Uterus (tissue), 4 donors: ENCODE measurements around the gene FAM47B. TPM values are rescaled to one million over a fixed set of nuclear protein-coding genes. Genes with fewer than 3 reads are reported as not detected.

Experiments used
- DNase-seq, 2 donors: peaks; one replicate each; pipeline ENCODE4 v3.0.0-alpha.2; 2019 to 2020
- H3K27ac ChIP-seq, 2 donors: fragments of 200-600 bp; sonication (generic); 1 replicate in 1 of 2; 2 replicates in 1 of 2; pipeline ENCODE4 v1.5.1; 2016 to 2018
- H3K27me3 ChIP-seq, 2 donors: fragments of 200-600 bp; sonication (generic); one replicate each; pipeline ENCODE4 v1.5.1; 2018 to 2019; ENCODE audit warnings: control low read depth in 1 of 2
- H3K36me3 ChIP-seq, 2 donors: fragments of 200-600 bp; sonication (generic); one replicate each; pipeline ENCODE4 v1.5.1; 2019; ENCODE audit warnings: control low read depth in 1 of 2
- H3K4me1 ChIP-seq, 2 donors: fragments of 200-600 bp; sonication (generic); one replicate each; pipeline ENCODE4 v1.5.1; 2018 to 2019; ENCODE audit warnings: control low read depth in 1 of 2
- H3K4me3 ChIP-seq, 2 donors: fragments of 200-600 bp; sonication (generic); 1 replicate in 1 of 2; 2 replicates in 1 of 2; pipeline ENCODE4 v1.5.1; 2018 to 2019; ENCODE audit warnings: mild to moderate bottlenecking in 1 of 2
- H3K9me3 ChIP-seq, 2 donors: fragments of 200-600 bp; sonication (generic); one replicate each; pipeline ENCODE4 v1.5.1; 2019; ENCODE audit warnings: control low read depth in 1 of 2
- CTCF ChIP-seq, 4 experiments: fragments of 200-600 bp in 2 of 4; fragments of 450-650 bp in 2 of 4; sonication (generic) in 2 of 4; IDR thresholded peaks; one replicate each; pipeline ENCODE4 v1.5.1; 2016 to 2019; ENCODE audit warnings: antibody characterized with exemption in 4 of 4, mild to moderate bottlenecking in 2 of 4, moderate library complexity in 1 of 4
- POLR2A ChIP-seq, 2 donors: fragments of 450-650 bp; IDR thresholded peaks; one replicate each; pipeline ENCODE4 v1.6.1; 2016; ENCODE audit warnings: antibody characterized with exemption in 2 of 2, mild to moderate bottlenecking in 1 of 2, moderate library complexity in 1 of 2
- intact Hi-C: fragments of 100-400 bp; cut with DNase I; formaldehyde crosslinking; loops from one replicate; pipeline ENCODE4 v1.15.1; 2023; ENCODE audit warnings: low total_unique reads
- total RNA-seq, 4 donors: library from RNA; depleted of rRNA in 3 of 4; stranded (reverse); fragments of >200 nt in 3 of 4; gene quantifications; one replicate each; pipeline versions ENCODE4 v1.1.0 to v1.2.4, GENCODE V29; 2014 to 2023
- donor health status: DM: yes; HTN: yes; CAD: no.

FAM47B gene
- total RNA-seq, 4 donors from 2014 or later: not detected

GRCh38 chrX:34978171-34978570, 35.6 kb downstream of the FAM47B start:
- DNase-seq: no peak
- intact Hi-C loops: no loop called here

GRCh38 chrX:34987646-34988045, 45.0 kb downstream of the FAM47B start:
- intact Hi-C loops: no loop called here
- DNase-seq: no peak
- Histone ChIP-seq H3K9me3 (no peaks in the 10 kb centered on the region), H3K4me1 (no peaks in the 10 kb centered on the region), H3K36me3 (no peaks in the 10 kb centered on the region), H3K27me3 (peaks cover 0 to 3% of the 10 kb centered on the region in 2 donors), H3K4me3 (no peak overlapping the region), H3K27ac (no peak overlapping the region)
- TF ChIP-seq POLR2A (IDR thresholded peaks at IDR 0.05) (no peak), CTCF (IDR thresholded peaks at IDR 0.05) (no peak)

More at GRCh38 chrX:34978171-34978570, 35.6 kb downstream of the FAM47B start:
- TF ChIP-seq POLR2A (IDR thresholded peaks at IDR 0.05) (no peak), CTCF (IDR thresholded peaks at IDR 0.05) (no peak)
- Histone ChIP-seq H3K4me3 (no peak overlapping the region), H3K4me1 (no peaks in the 10 kb centered on the region), H3K27ac (no peak overlapping the region), H3K27me3 (no peaks in the 10 kb centered on the region), H3K9me3 (no peaks in the 10 kb centered on the region), H3K36me3 (no peaks in the 10 kb centered on the region)
